Esophagus squamous epithelium (tissue), 5 donors: Measurements from ENCODE around the gene KIF1A. TPM values are rescaled to one million over a fixed set of nuclear protein-coding genes. Genes with fewer than 3 reads are reported as not detected.

Source experiments
- DNase-seq: peaks from one replicate; lab custom pipeline; 2025; lab: John Stamatoyannopoulos, UW
- H3K27ac ChIP-seq, 4 donors: fragments of 200-600 bp; sonication (generic); one replicate each; pipeline ENCODE4 v1.5.1; 2016 to 2019; ENCODE audit warnings: mild to moderate bottlenecking in 1 of 4
- H3K27me3 ChIP-seq, 4 donors: fragments of 200-600 bp; sonication (generic); 1 replicate in 3 of 4; 2 replicates in 1 of 4; pipeline versions ENCODE4 v1.5.1 to v1.6.0; 2017 to 2021; ENCODE audit warnings: antibody characterized with exemption in 1 of 4
- H3K36me3 ChIP-seq, 3 donors: fragments of 200-600 bp; sonication (generic); one replicate each; pipeline ENCODE4 v1.5.1; 2016 to 2019
- H3K4me1 ChIP-seq, 3 donors: fragments of 200-600 bp; sonication (generic); one replicate each; pipeline ENCODE4 v1.5.1; 2017 to 2019
- H3K4me3 ChIP-seq, 4 donors: fragments of 200-600 bp; sonication (generic); 1 replicate in 3 of 4; 2 replicates in 1 of 4; pipeline ENCODE4 v1.5.1; 2016 to 2019; ENCODE audit warnings: mild to moderate bottlenecking in 2 of 4, moderate library complexity in 1 of 4
- H3K9me3 ChIP-seq, 3 donors: fragments of 200-600 bp; sonication (generic); one replicate each; pipeline ENCODE4 v1.5.1; 2016 to 2019
- POLR2A ChIP-seq, 4 donors: fragments of 450-650 bp; IDR thresholded peaks; one replicate each; pipeline ENCODE4 v1.6.1; 2017; ENCODE audit warnings: antibody characterized with exemption in 4 of 4, mild to moderate bottlenecking in 4 of 4, moderate library complexity in 3 of 4
- WGBS, 2 donors: methylation state at CpG; one replicate each; pipeline ENCODE4 v1.1.5; 2018; 5-methylcytosine and 5-hydroxymethylcytosine counted together
- intact Hi-C: fragments of 100-400 bp; cut with DNase I; formaldehyde crosslinking; loops from one replicate; pipeline ENCODE4 v1.15.0; 2022
- small RNA-seq, 4 donors: library from RNA; depleted of rRNA; stranded (forward); fragments of <200 nt; gene quantifications; one replicate each; pipeline ENCODE3, GENCODE V24; 2016
- total RNA-seq, 4 donors: library from RNA; depleted of rRNA; stranded (reverse); fragments of >200 nt; gene quantifications; one replicate each; pipeline ENCODE4 v1.1.0, GENCODE V29; 2016
- TF ChIP-seq, protein P1 (sequence below), 6 experiments: fragments of 450-650 bp in 4 of 6; fragments of 200-600 bp in 2 of 6; sonication (generic) in 2 of 6; IDR thresholded peaks; one replicate each; pipeline ENCODE4 v1.5.1; 2016 to 2019; ENCODE audit warnings: antibody characterized with exemption in 6 of 6, mild to moderate bottlenecking in 4 of 6, moderate library complexity in 4 of 6
- donor health status: DM: yes; HTN: yes; CAD: no.

Gene KIF1A
- total RNA-seq, 4 donors from 2014 or later, result 0.15 TPM; not detected in 3

DNA sequence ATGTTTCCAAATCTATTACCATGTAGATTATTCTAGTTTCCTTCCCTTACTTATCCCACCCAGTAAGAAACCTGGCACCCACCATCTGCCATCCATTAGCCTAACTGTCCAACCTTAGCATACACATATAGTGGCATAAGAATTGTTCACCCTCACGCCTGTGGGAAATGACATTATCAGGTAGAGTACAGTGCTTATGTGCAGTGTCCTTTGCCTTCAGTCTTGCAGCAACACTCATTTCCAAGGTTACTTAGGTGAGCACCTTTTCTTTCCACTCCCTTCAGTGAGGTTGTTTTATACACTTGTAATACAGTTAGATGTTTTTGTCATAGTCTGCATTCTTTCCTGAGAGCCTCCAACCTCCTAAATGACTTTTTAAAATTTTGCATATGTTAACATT, 155.4 kb downstream of the KIF1A start:
- Histone ChIP-seq H3K4me3 (no peak overlapping the region), H3K9me3 (peaks cover 0 to 20% (median 5%) of the 10 kb centered on the region in 3 donors), H3K36me3 (no peaks in the 10 kb centered on the region), H3K27ac (no peak overlapping the region), H3K27me3 (peaks cover 0 to 64% (median 1%) of the 10 kb centered on the region in 4 donors), H3K4me1 (no peaks in the 10 kb centered on the region)
- WGBS, 2 donors, result 60 to 79% methylated on average over 1 of the region's 1 CpG
- DNase-seq, result no peak
- intact Hi-C loops, result no loop called here
- no peak for TF ChIP-seq POLR2A (IDR thresholded peaks at IDR 0.05)
- TF ChIP-seq, protein P1, sequence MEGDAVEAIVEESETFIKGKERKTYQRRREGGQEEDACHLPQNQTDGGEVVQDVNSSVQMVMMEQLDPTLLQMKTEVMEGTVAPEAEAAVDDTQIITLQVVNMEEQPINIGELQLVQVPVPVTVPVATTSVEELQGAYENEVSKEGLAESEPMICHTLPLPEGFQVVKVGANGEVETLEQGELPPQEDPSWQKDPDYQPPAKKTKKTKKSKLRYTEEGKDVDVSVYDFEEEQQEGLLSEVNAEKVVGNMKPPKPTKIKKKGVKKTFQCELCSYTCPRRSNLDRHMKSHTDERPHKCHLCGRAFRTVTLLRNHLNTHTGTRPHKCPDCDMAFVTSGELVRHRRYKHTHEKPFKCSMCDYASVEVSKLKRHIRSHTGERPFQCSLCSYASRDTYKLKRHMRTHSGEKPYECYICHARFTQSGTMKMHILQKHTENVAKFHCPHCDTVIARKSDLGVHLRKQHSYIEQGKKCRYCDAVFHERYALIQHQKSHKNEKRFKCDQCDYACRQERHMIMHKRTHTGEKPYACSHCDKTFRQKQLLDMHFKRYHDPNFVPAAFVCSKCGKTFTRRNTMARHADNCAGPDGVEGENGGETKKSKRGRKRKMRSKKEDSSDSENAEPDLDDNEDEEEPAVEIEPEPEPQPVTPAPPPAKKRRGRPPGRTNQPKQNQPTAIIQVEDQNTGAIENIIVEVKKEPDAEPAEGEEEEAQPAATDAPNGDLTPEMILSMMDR (IDR thresholded peaks at IDR 0.05), result no peak

Small RNA genes within 50 kb of the gene (small RNA-seq; reads per million reads assigned to genes)
- 0 reads per million in 4 donors for gene AC011298.3

Other genes with a start within 250 kb of the KIF1A start
- gene CAPN10, start 233.5 kb downstream of the KIF1A start, total RNA-seq, result 10 to 100 TPM in 3 of 4 donors, 1 to 10 TPM in 1; 9.9 to 23.3 (median 13.7) TPM
- gene GPR35, start 194.7 kb downstream of the KIF1A start, total RNA-seq, result 1 to 10 TPM in 3 of 4 donors, under 1 TPM in 1; 0.31 to 3.2 (median 1.3) TPM
- not detected for gene AQP12B, start 137.3 kb downstream of the KIF1A start, total RNA-seq
- not detected for gene AQP12A, start 128.4 kb downstream of the KIF1A start, total RNA-seq
- gene AGXT, start 48.6 kb upstream of the KIF1A start, total RNA-seq, result not detected
- 100 to 1,000 TPM; 105 to 440 (median 163) TPM for gene MAB21L4, start 75.9 kb upstream of the KIF1A start, total RNA-seq
- not detected for gene CROCC2, start 86.1 kb upstream of the KIF1A start, total RNA-seq
- 10 to 100 TPM in 1 of 4 donors, 1 to 10 TPM in 3; 3.3 to 13.9 (median 4.8) TPM for gene SNED1, start 178.4 kb upstream of the KIF1A start, total RNA-seq